ENCODE results near the gene POTEB.
"Not testable (repeated sequence)": the region's sequence is repeated elsewhere in the genome, so short reads cannot be mapped to it uniquely, and the experiment has no call there.

Gene POTEB

GRCh38 chr15:21877635-21878034 is at the start of gene POTEB:
Gene POTEB (minus strand): TSS chr15:21877735. CDS start chr15:21877246, 489 bp downstream.
- not testable (repeated sequence) for DNase-seq

DNA sequence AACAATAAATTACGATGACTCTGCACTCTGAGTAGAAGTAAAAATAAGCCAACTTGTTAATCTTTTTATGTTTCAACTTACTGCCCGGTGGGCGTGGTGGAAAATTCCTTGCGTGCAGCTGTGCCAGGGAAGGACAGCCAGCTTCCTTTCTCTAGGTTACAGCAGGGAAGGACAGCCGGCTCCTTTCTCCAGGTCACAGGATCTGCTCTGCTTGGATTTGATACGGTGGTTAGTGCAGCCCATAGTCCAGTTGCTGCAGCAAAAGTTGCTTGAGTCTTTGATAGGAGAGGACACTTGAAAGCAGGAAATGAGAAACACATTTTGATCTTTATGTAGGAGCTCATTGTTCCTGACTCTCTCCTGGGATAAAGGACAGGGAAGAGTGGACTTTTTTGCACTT is 13.4 kb upstream of the POTEB start:
- not testable (repeated sequence) for DNase-seq

GRCh38 chr15:21889542-21889941 is 12.0 kb upstream of the POTEB start:
- DNase-seq: not testable (repeated sequence)

- DNase-seq: not testable (repeated sequence)
Measured at GRCh38 chr15:21838831-21839230, 38.7 kb downstream of the POTEB start.
